HG02943 (cell line): ENCODE data around the gene SNX15.

ENCODE experiments used
- ATAC-seq: cut with Tn5 transposase; IDR thresholded peaks from one replicate; pipeline ENCODE4 v1.9.1; 2021; ENCODE audit warnings: mild to moderate bottlenecking, low read depth, moderate library complexity; ENCODE audit not compliant: unreplicated experiment

The SNX15 gene

GRCh38 chr11:65053827-65054508, 26.7 kb downstream of the SNX15 start:
- no peak for ATAC-seq

- ATAC-seq = no peak
These were observed 28.3 kb downstream of the SNX15 start for GRCh38 chr11:65055538-65055937.

GRCh38 chr11:65056999-65057398, 29.8 kb downstream of the SNX15 start:
- no peak for ATAC-seq

GRCh38 chr11:65057526-65057925, 30.3 kb downstream of the SNX15 start:
- ATAC-seq = no peak

DNA sequence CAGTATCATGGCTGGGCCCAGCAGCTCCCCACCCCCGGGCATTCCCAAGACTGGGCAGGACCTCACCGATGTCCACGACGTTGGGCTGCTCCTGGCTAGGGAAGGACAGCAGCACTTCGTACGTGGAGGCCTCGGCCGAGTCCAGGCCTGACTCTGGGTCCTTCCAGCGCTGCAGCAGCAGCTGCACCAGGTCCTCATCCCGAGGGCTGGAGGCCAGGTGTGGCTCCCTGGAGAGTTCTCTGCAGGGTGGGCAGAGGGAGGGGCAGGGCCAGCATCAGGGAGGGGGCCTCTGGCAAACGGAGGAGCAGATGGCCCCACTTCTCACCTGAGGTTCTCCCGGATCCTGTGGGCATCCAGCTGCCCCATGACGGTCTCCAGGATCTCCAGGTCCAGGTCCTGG, 30.8 kb downstream of the SNX15 start:
- no peak for ATAC-seq

DNA sequence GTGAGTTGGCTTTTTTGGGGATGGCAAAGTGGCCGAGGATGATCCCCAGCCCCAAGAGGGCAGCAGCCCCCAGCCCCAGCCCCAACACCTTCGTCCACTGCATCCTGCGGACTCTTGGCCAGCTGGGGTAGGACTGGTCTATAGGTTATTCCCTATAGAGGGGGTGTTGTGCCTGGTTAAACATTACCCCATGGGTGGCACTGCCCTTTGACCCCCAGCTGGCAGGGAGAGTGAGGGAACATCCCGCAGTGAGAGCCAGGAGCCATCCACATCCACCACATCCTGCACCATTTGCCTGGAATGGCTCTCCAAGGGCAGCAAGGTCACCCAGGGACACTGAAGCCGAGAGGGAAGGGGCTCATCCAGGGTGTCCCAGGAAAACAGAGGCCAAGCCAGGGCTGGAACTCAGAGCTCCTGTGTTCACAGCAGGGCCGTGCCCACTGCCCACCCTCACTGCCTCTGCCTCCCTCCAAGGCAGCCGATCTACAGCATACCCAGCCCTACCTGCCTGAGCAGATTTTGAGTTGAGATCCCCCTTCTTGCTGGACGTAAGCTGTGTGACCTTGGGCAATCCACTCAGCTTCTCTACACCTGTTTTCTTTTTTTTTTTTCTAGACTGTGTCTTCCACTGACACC, 31.3 kb downstream of the SNX15 start, which contains the start of gene NAALADL1:
Gene NAALADL1, minus strand, starts transcription at position 135 of the 636 bp plus-strand sequence. Its CDS starts 32 bp downstream, at position 103.
- ATAC-seq = no peak

DNA sequence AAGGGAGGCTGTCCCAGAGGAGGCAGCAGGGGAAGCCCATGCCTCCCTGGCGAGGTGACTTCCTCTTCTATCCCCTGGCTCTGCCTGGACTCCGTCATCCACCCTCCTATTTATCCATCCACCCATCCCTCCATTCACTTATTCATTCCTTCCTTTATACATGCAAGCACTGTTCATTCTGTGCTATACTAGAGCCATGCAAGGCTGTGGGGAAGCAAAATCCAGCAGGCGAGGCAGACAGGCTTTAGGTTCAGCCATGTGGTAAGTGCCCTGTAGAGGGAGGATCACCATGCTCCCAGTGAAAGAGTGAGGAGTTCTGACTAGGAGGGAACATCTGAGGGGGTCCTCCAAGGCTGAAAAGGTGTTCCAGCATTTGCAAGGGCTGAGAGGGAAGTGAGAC, 32.3 kb downstream of the SNX15 start:
- no peak for ATAC-seq

DNA sequence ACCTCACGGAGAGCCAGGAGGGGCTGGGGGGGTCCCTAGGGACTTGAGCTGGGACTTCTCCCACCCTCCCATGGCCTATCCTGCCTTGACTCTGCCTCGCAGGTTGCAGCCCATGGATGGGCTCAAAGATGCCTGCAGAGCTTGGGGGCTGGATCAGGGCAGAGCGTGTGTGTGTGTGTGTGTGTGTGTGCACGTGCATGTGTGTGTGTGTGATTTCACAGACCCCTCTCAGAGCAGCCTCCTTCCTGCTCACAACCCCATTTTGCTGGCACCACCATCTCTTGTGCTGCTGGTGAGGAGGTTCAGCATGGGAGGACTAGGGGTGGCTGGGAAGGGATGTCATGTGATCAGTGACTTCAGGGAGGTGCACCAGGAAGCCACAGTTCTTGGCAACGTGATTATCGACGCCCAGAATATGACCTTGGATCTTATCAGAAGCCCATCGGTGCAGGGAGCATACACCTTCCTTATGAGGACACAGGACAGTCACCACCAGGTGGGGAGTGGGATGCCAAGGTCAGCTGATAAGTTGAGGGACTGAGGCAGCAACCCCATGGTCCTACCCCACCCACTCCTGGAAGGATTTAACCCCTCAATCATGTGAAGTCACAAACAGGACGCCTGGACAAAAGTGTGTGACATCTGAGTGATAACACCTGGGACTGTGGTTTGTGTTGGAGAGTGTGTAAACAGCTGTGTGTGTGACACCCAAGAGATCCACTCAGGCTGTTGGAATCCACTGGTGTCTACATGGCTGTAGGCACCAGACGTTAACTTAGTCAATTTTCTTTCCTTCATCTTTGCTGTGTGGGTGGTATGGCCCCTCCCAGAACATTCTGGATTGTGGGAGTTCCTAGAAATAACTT, 33.0 kb downstream of the SNX15 start:
- no peak for ATAC-seq

DNA sequence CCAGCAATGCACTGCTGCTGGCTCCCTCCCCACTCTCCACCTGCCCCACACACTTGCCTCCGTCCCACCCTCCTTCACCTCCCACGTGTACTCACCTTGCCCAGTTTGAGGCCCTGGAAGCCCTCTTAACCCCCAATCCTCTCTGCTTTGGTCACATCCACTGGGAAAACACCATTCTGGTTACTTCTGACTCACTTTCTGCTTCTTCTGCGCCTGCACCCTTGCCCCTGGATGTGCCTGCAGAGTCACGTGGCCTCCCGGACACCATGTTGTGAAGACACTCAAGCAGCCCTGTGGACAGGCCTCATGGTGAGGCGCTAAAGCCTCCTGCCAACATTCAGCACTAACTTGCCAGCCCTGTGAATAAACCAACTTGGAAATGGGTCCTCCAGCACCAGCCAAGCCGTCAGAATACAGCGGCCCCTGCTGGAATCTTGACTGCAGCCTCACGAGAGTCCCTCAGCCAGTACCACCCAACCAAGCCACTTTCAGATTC, 33.7 kb downstream of the SNX15 start:
- no peak for ATAC-seq

GRCh38 chr11:65063532-65063931, 36.3 kb downstream of the SNX15 start:
- no peak for ATAC-seq

GRCh38 chr11:65064847-65065240, 37.6 kb downstream of the SNX15 start:
- ATAC-seq = no peak

DNA sequence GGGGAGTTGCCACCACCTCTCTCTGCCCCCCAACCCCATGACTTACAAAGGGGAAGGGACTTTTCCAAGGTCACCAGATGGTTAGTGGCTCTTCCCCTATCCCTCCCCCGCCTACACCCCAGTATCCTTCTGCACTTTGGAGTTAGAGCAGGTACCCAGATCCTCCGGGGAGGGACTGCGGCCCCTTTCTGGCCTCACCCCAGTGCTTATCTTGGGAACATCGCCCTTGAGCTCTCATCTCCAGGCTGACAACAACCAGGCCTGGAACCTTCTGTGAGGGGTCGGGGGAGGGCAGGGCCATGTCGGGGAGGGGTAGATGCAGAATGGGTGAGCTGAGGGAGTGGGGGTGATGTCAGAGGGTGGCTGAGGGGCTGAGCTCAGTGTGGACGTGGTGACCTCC, 38.6 kb downstream of the SNX15 start:
- ATAC-seq = no peak

DNA sequence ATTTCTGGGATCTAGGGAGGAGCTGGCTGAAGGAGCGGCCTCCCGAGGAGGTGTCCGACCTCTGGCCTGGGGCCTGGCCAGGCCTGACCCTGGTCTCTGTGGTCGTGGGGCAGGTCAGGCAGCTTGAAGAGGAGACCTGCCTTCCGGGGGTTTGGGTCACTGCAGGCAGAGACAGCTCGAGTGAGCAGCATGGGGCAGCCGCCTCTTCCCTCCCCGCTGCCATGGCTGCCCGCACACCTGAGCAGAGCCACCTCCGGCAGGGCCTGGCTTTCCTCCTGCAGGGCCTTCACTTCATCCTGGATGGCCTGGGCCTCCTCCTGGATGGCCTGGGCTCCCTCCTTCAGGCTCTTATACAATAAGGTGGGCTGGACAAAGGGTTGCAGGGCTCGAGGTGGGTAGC, 39.1 kb downstream of the SNX15 start:
- no peak for ATAC-seq

GRCh38 chr11:65066805-65067291, 39.6 kb downstream of the SNX15 start:
- no peak for ATAC-seq

GRCh38 chr11:65067446-65067845, 40.2 kb downstream of the SNX15 start:
- no peak for ATAC-seq

- no peak for ATAC-seq
These were observed 42.0 kb downstream of the SNX15 start for GRCh38 chr11:65069217-65069616.

GRCh38 chr11:65071907-65072630, 44.8 kb downstream of the SNX15 start:
- no peak for ATAC-seq

DNA sequence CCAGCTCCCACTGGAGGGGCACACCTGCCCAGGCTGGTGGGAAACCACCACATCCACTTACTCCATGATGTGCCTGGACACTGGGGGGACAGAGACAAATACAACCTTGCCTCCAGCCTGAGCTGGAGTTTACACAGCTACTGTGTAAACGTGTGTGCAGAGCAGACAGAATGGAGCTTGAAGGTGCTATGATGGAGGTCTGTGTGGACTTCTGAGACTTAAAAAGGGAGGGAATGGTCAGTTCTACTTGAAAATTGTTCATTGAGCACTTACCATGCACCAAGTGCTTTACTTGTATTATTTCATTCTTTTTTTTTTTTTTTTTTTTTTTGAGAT, 45.4 kb downstream of the SNX15 start:
- no peak for ATAC-seq

DNA sequence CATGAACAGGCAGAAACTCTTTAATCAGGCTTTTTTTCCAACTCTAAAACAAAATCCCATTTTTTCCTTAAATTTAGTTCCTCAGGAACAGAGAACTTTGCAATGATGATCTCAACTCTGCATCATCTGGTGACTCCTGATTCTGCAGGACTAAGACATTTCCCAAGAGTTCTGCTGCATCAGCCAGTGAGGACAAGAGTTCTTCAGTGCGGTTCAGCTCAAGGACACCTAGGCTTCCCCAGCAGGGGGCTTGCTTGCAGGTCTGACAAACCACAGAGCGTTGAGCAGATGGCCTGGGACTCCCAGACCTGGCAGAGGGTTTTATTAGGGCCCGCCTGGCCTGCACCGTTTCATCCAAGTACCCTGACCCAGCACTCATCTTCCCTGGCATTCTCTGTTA, 50.2 kb downstream of the SNX15 start:
- ATAC-seq = no peak

GRCh38 chr11:65078151-65078550, 50.9 kb downstream of the SNX15 start:
- ATAC-seq = no peak
